ENCODE results near the gene INPP4B.

The INPP4B gene

GRCh38 chr4:142846108-142846728 is at the start of gene INPP4B:
INPP4B (minus strand) TSS chr4:142846301.
- DNase-seq, result no peak

GRCh38 chr4:142893012-142893411 is 46.9 kb upstream of the INPP4B start:
- no peak for DNase-seq

GRCh38 chr4:142886566-142886965 is 40.5 kb upstream of the INPP4B start:
- DNase-seq, result no peak

DNA sequence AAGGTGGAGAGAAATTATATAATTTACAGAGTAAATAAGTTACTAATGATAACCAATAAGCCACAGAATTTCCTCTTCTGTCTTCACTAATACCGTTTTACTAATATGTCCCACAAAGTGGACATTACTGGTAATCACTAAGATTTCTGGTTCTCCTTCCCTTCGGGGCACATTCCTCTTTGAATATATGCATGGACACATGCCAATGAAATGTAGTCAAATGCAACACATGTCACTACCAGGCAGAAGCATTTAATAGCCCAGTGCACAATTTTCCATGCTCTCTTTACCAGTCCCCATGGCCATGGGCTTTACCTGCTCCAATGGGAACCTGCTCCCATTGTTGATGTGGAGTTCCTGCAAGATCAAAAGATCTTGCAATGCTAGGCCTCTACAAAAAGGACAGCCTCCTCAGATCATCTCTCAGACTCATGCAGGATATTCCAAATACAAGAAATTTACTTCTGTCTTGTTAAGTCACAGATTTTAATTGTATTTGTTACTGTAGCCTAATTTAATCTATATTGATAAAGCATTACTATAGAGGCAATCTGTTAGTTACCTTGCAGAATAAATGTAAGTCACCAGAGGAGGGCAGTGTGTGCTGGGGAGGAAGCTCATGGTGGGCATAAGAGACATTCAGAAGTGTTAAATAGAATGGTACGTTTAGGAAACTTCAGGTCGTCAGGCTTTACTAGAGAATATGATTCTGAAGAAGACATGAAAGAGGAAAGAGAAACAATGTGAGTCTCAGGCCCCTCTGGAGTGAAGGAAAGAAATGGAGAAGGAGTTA is 37.1 kb upstream of the INPP4B start:
- DNase-seq, result no peak

DNA sequence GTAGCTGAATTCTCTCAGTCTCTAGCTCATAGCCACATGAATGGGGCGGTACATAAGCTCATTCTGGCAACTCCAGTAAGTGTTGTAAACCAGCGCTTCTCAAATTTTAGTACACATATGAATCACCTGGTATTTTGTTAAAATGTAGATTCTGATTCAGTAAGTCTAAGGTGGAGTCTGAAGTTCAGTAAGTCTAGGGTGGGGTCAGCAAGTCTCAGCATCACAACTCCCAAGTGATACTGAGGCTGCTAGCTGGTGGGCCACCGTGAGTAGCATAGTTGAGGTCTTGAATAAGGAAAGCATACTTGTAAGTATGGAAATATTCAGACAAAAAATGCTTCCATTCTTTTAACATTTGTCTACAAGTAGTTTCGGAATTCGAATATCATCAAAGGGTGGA is 36.1 kb upstream of the INPP4B start:
- DNase-seq, result no peak

DNA sequence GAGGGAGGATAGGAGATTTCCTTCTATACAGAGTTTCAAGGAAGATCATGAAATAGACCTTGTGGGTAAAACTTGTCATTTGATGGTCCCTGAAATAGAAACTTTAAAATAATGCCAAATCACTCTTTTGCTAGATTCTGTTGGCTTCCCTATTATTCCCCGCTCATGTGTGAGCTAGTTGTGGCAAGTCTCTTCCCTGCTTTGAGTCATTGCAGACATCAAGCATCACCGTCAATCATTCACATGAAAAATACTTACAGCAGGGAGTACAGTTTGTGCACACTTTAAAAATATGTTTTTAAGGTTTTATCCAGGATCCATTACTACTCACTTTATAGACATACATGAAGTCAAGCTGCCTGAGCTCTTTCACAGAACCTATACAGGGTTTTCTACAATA is 35.2 kb upstream of the INPP4B start:
- no peak for DNase-seq

GRCh38 chr4:142875117-142875516 is 29.0 kb upstream of the INPP4B start:
- DNase-seq, result no peak

DNA sequence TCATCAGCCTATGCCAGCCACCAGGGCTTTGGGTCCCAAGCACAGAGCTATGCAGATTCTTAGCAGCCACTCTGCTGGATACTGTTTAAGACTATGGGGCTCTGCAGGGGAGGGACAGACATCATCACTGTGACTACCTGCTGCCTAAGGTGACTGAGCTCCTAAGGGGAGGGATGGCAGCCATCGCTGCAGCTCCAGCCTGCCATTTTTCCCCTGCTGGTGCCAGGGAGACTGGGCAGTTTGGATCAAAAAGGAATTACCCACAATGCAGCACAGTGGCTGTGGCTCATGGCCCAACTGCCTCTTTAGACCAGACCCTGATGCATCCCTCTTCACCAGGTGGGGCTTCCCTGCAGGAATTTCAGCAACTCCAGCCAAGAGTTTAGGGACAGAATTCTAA is 28.6 kb upstream of the INPP4B start:
- DNase-seq, result no peak

- no peak for DNase-seq
Observed at GRCh38 chr4:142866685-142867084, 20.6 kb upstream of the INPP4B start.

GRCh38 chr4:142861351-142861750 is 15.2 kb upstream of the INPP4B start:
- no peak for DNase-seq

GRCh38 chr4:142858965-142859364 is 12.9 kb upstream of the INPP4B start:
- DNase-seq, result no peak

- no peak for DNase-seq
Observed at GRCh38 chr4:142858446-142858845, 12.3 kb upstream of the INPP4B start.

DNA sequence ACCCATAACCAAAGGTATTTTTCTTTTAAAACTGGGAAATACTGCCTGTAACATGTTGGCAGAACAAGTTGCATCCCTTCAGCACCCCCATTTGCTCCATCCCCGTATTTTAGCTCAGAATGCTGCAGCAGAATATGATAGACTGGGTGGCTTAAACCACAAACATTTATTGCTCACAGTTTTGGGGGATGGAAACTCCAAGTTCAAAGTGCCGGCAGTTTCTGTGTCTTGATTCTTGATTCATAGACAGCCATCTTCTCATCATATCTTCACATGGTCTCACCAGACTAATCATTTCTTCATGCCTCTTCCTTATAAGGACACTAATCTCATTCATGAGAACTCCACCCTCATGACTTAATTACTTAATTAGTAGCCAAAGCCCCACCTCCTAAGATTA is 10.5 kb upstream of the INPP4B start:
- no peak for DNase-seq

- no peak for DNase-seq
Observed at GRCh38 chr4:142850478-142850877, 4.4 kb upstream of the INPP4B start.

DNA sequence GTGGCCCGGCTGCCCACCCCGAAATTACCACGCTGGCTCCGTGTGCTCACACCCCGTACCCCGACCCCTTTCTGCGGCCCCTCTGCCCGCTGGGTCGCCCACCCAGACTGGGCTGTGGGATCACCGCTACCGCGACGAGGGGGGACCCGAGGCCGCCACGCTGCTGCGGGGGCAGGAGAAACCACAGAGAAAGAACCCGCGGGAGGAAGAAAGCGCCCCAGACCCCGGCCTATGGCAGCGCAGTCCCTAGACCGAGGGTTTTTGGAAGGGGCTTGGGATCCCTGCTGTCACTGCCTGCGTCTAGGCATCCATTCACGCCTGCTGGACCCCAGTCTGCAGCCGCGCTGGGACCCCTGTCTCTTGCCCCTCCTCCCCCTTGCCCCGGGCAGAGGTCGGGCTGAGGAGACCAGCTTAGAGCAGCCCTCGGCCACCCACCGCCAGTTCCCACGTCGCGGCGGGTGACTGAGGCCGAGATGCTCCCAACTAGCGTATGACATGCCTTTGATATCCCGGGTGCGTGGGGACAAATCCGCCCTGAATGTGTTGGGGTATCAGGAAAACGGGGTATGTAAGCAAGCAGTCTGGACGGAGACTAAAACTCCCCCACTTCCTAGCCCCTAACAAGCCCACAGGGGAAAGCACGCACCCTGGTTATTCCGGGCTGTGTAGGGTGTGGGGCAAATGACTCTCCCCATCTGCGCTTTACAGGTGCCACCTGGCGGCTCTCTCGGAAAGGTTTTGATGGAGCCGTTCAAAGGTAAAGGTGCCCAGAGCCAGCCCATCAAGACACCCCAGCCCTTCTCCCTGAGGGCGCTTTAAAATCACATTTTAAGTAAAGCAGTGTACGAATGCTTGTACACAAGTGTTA is 862 bp upstream of the INPP4B start:
- no peak for DNase-seq

GRCh38 chr4:142845293-142846107 is 601 bp downstream of the INPP4B start:
- DNase-seq, result no peak

- no peak for DNase-seq
Observed at GRCh38 chr4:142844782-142845181, 1.3 kb downstream of the INPP4B start.

GRCh38 chr4:142840516-142841123 is 5.5 kb downstream of the INPP4B start:
- no peak for DNase-seq

DNA sequence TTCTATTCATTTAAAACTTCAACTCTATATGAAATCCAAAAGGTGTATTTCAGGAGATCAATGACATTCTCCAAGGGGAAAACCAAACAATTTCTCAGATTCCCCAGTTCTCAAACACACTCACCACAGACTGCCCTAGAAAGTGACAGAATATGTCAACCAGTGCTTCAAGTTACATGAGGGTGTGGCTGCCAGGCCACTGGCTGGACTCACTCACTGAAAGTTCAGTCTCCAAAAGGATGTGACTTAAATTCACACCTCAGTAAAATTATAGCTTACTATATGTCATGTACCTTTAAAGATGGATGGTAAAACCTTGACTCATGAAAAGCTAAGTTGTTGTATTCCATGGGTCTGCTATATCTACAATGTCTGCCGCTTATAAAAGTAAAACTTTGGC is 7.3 kb downstream of the INPP4B start:
- no peak for DNase-seq

GRCh38 chr4:142832022-142832421 is 14.1 kb downstream of the INPP4B start:
- no peak for DNase-seq

GRCh38 chr4:142826503-142827241 is 19.4 kb downstream of the INPP4B start:
- DNase-seq, result no peak

DNA sequence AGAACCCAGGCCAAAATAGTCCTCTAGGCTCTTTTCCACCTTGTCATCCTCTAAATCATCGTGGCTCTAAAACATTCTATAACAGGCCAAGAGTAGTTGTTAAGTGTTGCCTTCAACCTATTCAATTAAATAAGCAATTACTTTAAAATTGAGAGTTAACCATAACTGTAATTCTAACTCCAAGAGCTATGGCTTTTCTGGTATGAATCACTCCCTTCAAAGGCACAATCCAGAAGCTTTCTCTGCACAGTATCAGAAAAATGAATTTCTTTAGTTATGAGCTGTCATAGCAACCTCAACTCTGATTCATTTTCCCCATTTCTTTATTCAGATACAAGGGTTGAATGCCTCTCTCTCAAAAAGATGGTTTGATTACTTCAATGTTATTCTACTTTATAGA is 21.7 kb downstream of the INPP4B start:
- DNase-seq, result no peak
